ENCODE data around the gene TST. TPM values are rescaled to one million over a fixed set of nuclear protein-coding genes. Genes with fewer than 3 reads are reported as not detected.

The TST gene
- total and polyA plus RNA-seq, 9 donors: 16.2 to 22.3 (median 17.2) TPM

- H3K4me1 ChIP-seq (ENCODE audit: control insufficient read depth, insufficient read depth, low read length): peaks cover 46% of the 10 kb centered on the region
Observed at GRCh38 chr22:37015587-37015878, 3.7 kb downstream of the TST start.

GRCh38 chr22:37014835-37015586, 4.2 kb downstream of the TST start:
- H3K9me3 ChIP-seq (replicated peaks; ENCODE audit: control insufficient read depth, low read depth, low read length): no peaks in the 10 kb centered on the region
- DNase-seq: no peak
- peaks cover 45% of the 10 kb centered on the region for H3K4me1 ChIP-seq (ENCODE audit: control insufficient read depth, insufficient read depth, low read length)
- 73% methylated on average over 4 of the region's 12 CpGs for WGBS (ENCODE audit: insufficient coverage)
- H3K27me3 ChIP-seq (ENCODE audit: control insufficient read depth, insufficient read depth, low read length): no peaks in the 10 kb centered on the region
- no peak overlapping the region for H3K27ac ChIP-seq (ENCODE audit: low read length)
- no peak overlapping the region for H3K4me3 ChIP-seq (ENCODE audit: low read length)
- H3K36me3 ChIP-seq (ENCODE audit: control insufficient read depth, insufficient read depth, low read length): peaks cover 14% of the 10 kb centered on the region

More at GRCh38 chr22:37015587-37015878, 3.7 kb downstream of the TST start:
- H3K4me3 ChIP-seq (ENCODE audit: low read length): no peak overlapping the region
- H3K9me3 ChIP-seq (replicated peaks; ENCODE audit: control insufficient read depth, low read depth, low read length): no peaks in the 10 kb centered on the region
- H3K36me3 ChIP-seq (ENCODE audit: control insufficient read depth, insufficient read depth, low read length): peaks cover 14% of the 10 kb centered on the region
- 78% methylated on average over 1 of the region's 4 CpGs for WGBS (ENCODE audit: insufficient coverage)
- DNase-seq: no peak
- H3K27me3 ChIP-seq (ENCODE audit: control insufficient read depth, insufficient read depth, low read length): no peaks in the 10 kb centered on the region
- no peak overlapping the region for H3K27ac ChIP-seq (ENCODE audit: low read length)

GRCh38 chr22:37014415-37014806, 4.8 kb downstream of the TST start:
- Histone ChIP-seq H3K9me3 (replicated peaks; ENCODE audit: control insufficient read depth, low read depth, low read length) (no peaks in the 10 kb centered on the region), H3K36me3 (ENCODE audit: control insufficient read depth, insufficient read depth, low read length) (peaks cover 14% of the 10 kb centered on the region), H3K27ac (ENCODE audit: low read length) (no peak overlapping the region), H3K27me3 (ENCODE audit: control insufficient read depth, insufficient read depth, low read length) (no peaks in the 10 kb centered on the region), H3K4me1 (ENCODE audit: control insufficient read depth, insufficient read depth, low read length) (peaks cover 46% of the 10 kb centered on the region), H3K4me3 (ENCODE audit: low read length) (no peak overlapping the region)
- WGBS (ENCODE audit: insufficient coverage): 70% methylated on average over 2 of the region's 4 CpGs
- DNase-seq: no peak

DNA sequence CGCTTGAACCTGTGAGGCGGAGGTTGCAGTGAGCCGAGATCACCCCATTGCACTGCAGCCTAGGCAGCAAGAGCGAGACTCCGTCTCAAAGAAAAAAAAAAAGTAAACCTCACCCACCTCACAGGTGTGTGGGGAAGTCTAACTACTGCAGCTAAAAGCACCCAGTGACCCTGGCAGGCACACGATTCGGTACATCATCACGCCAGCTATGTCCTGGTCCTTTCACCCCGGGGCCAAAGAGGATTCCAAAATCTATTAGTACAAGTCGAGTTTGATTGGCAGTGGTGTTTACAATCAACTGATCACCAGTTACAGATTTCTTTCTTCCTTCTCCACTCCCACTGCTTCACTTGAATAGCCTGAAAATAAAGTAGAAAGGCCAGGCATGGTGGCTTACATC, 6.3 kb downstream of the TST start:
- DNase-seq: no peak
- H3K27me3 ChIP-seq (ENCODE audit: control insufficient read depth, insufficient read depth, low read length): no peaks in the 10 kb centered on the region
- no peak overlapping the region for H3K4me3 ChIP-seq (ENCODE audit: low read length)
- H3K27ac ChIP-seq (ENCODE audit: low read length): no peak overlapping the region
- no peaks in the 10 kb centered on the region for H3K9me3 ChIP-seq (replicated peaks; ENCODE audit: control insufficient read depth, low read depth, low read length)
- peaks cover 14% of the 10 kb centered on the region for H3K36me3 ChIP-seq (ENCODE audit: control insufficient read depth, insufficient read depth, low read length)
- no CpG with 5 or more reads among the region's 10 CpGs for WGBS (ENCODE audit: insufficient coverage)
- peaks cover 39% of the 10 kb centered on the region for H3K4me1 ChIP-seq (ENCODE audit: control insufficient read depth, insufficient read depth, low read length)

DNA sequence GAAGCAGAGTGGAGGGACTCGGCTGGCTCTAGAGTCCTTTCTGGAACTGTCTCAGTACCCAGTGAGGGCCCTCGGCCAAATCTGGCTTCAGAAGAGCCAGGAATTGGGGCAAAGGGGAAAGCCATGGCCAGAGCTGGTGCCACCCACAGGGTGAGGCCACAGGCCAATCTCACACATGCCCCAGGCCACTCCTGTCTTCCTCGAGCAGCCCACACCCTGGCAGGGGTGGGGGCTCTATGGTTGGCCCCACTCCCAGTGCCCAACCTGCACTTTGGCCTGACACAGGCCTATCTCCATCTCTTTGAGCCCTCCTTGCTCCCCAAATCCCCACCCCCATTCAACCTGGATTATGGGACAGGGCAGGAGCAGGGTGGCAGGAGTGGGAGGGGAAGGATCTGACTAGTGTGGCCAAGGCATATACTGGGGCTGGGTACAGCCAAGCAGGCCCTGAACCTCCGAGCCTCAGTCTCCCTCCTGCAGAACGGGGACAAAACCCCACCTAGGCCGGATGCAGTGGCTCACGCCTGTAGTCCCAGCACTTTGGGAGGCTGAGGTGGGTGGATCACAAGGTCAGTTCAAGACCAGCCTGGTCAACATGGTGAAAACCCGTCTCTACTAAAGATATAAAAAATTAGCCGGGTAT, 6.9 kb downstream of the TST start:
- peaks cover 8% of the 10 kb centered on the region for H3K36me3 ChIP-seq (ENCODE audit: control insufficient read depth, insufficient read depth, low read length)
- DNase-seq: no peak
- no peak overlapping the region for H3K4me3 ChIP-seq (ENCODE audit: low read length)
- WGBS (ENCODE audit: insufficient coverage): 85% methylated on average over 4 of the region's 9 CpGs
- H3K27me3 ChIP-seq (ENCODE audit: control insufficient read depth, insufficient read depth, low read length): no peaks in the 10 kb centered on the region
- no peak overlapping the region for H3K27ac ChIP-seq (ENCODE audit: low read length)
- H3K9me3 ChIP-seq (replicated peaks; ENCODE audit: control insufficient read depth, low read depth, low read length): no peaks in the 10 kb centered on the region
- peaks cover 34% of the 10 kb centered on the region for H3K4me1 ChIP-seq (ENCODE audit: control insufficient read depth, insufficient read depth, low read length)

DNA sequence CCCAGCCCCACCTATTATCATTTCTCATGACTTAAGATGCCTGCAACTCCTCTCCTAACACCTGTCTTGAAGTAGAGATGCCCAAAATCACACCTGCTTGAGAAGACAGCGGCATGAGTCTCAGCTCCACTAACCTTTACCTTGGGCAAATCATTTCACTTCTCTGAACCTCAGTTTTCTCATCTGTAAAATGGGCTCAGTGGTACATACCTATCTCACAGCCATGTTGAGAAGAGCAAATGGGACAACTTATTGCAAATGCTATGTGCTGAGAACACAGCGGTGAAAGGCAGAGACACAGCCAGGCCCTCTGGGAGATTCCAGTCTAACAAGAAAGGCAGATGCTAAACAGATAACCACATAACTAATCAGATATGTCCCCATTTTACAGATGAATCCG, 7.8 kb downstream of the TST start:
- no peaks in the 10 kb centered on the region for H3K27me3 ChIP-seq (ENCODE audit: control insufficient read depth, insufficient read depth, low read length)
- DNase-seq: no peak
- no peaks in the 10 kb centered on the region for H3K9me3 ChIP-seq (replicated peaks; ENCODE audit: control insufficient read depth, low read depth, low read length)
- no peak overlapping the region for H3K27ac ChIP-seq (ENCODE audit: low read length)
- H3K36me3 ChIP-seq (ENCODE audit: control insufficient read depth, insufficient read depth, low read length): peaks cover 7% of the 10 kb centered on the region
- no peak overlapping the region for H3K4me3 ChIP-seq (ENCODE audit: low read length)
- peaks cover 26% of the 10 kb centered on the region for H3K4me1 ChIP-seq (ENCODE audit: control insufficient read depth, insufficient read depth, low read length)
- WGBS (ENCODE audit: insufficient coverage): 60% methylated on average over 1 of the region's 3 CpGs

DNA sequence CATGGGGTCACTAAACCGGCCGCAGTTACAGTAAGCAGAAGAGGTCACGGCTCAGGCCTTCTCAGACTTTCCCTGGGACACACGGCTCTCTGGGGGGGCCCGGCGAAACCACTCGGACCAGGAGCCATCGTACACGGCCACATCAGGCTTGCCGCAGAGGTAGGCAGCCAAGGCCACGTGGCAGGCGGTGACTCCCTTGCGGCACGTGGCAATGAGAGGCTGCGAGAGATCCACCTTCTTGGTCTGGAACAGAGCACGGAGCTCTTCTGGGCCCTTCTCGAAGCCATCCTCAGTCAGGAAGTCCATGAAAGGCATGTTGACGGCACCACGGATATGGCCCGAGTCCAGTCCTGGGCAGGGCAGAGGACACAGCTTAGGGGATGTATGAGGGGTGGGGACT, 8.3 kb downstream of the TST start:
- Histone ChIP-seq H3K4me3 (ENCODE audit: low read length) (no peak overlapping the region), H3K27me3 (ENCODE audit: control insufficient read depth, insufficient read depth, low read length) (no peaks in the 10 kb centered on the region), H3K9me3 (replicated peaks; ENCODE audit: control insufficient read depth, low read depth, low read length) (no peaks in the 10 kb centered on the region), H3K4me1 (ENCODE audit: control insufficient read depth, insufficient read depth, low read length) (peaks cover 22% of the 10 kb centered on the region), H3K36me3 (ENCODE audit: control insufficient read depth, insufficient read depth, low read length) (peaks cover 3% of the 10 kb centered on the region), H3K27ac (ENCODE audit: low read length) (no peak overlapping the region)
- 90% methylated on average over 20 of the region's 20 CpGs for WGBS (ENCODE audit: insufficient coverage)
- no peak for DNase-seq

- Histone ChIP-seq H3K9me3 (replicated peaks; ENCODE audit: control insufficient read depth, low read depth, low read length) (peaks cover under 1% of the 10 kb centered on the region), H3K27ac (ENCODE audit: low read length) (no peak overlapping the region), H3K4me3 (ENCODE audit: low read length) (no peak overlapping the region), H3K27me3 (ENCODE audit: control insufficient read depth, insufficient read depth, low read length) (no peaks in the 10 kb centered on the region), H3K36me3 (ENCODE audit: control insufficient read depth, insufficient read depth, low read length) (no peaks in the 10 kb centered on the region), H3K4me1 (ENCODE audit: control insufficient read depth, insufficient read depth, low read length) (peaks cover 22% of the 10 kb centered on the region)
- no peak for DNase-seq
- 53% methylated on average over 2 of the region's 4 CpGs for WGBS (ENCODE audit: insufficient coverage)
Observed at GRCh38 chr22:37010174-37010573, 9.1 kb downstream of the TST start.

DNA sequence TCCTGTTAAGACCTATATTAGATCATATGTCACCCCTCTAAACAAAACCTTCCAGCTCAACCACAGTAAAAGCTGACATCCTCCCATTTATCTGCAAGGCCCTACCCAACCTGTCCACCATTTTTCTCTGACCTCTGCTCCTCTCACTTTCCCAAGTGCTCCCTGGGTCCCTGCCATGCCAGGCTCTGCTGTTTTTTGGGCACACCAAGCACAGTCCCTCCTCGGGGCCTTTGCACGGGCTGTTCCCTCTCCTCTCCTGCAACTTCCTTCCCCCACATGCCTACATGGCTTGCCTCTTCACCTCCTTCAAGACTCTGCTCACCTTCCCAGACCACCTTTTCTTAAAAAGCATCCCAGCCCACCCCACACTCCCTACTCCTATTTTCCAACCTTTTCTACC, 9.8 kb downstream of the TST start:
- Histone ChIP-seq H3K36me3 (ENCODE audit: control insufficient read depth, insufficient read depth, low read length) (no peaks in the 10 kb centered on the region), H3K4me1 (ENCODE audit: control insufficient read depth, insufficient read depth, low read length) (peaks cover 18% of the 10 kb centered on the region), H3K4me3 (ENCODE audit: low read length) (no peak overlapping the region), H3K27me3 (ENCODE audit: control insufficient read depth, insufficient read depth, low read length) (no peaks in the 10 kb centered on the region), H3K9me3 (replicated peaks; ENCODE audit: control insufficient read depth, low read depth, low read length) (peaks cover 4% of the 10 kb centered on the region), H3K27ac (ENCODE audit: low read length) (no peak overlapping the region)
- DNase-seq: no peak
- 80% methylated on average over 2 of the region's 2 CpGs for WGBS (ENCODE audit: insufficient coverage)

DNA sequence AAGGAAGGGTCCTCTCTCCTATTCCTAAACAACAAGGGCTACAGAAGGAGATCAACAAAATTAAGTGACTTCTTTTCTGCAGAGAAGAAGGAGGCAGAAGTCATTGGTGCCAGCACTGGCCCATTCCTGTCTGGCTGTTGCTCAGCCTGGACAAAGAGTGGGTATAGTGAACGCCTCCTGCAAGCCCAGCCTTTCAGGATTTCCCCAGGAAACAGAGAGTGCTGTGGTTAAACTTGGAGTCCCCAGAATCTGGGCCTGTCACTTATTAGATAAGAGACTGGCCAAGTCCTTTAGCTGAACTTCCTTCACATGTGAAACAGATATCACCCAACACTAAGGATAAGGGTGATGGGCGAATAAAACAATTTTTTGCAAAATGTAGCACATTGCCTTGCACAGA, 10.9 kb downstream of the TST start:
- Histone ChIP-seq H3K27me3 (ENCODE audit: control insufficient read depth, insufficient read depth, low read length) (peaks cover 2% of the 10 kb centered on the region), H3K27ac (ENCODE audit: low read length) (peak overlapping the region; percentile 20), H3K9me3 (replicated peaks; ENCODE audit: control insufficient read depth, low read depth, low read length) (peaks cover 4% of the 10 kb centered on the region), H3K4me1 (ENCODE audit: control insufficient read depth, insufficient read depth, low read length) (peaks cover 18% of the 10 kb centered on the region), H3K4me3 (ENCODE audit: low read length) (no peak overlapping the region), H3K36me3 (ENCODE audit: control insufficient read depth, insufficient read depth, low read length) (no peaks in the 10 kb centered on the region)
- DNase-seq: no peak
- WGBS (ENCODE audit: insufficient coverage): 57% methylated on average over 1 of the region's 2 CpGs
